Panc1 (cell line): ENCODE measurements around the gene USP30. TPM values are rescaled to one million over a fixed set of nuclear protein-coding genes. Genes with fewer than 3 reads are reported as not detected.

Experiments used
- ATAC-seq: fragments of 200-7000 bp; cut with Tn5 transposase; 2 replicates; pipeline ENCODE4 v1.9.1; 2020; ENCODE audit warnings: mild to moderate bottlenecking, moderate library complexity
- BruUV-seq: library from RNA; stranded (reverse); fragments of 400-500 nt; replicated peaks from 2 replicates; lab custom pipeline; 2021; lab: Mats Ljungman, UMichigan
- CTCF ChIA-PET: fragments of 300-600 bp; sonication (Branson Sonifier 250); formaldehyde crosslinking; loops from one replicate; lab custom pipeline; 2022; ENCODE audit warnings: antibody characterized with exemption; lab: Charles Lee
- POLR2A ChIA-PET: fragments of 300-600 bp; sonication (Branson Sonifier 250); formaldehyde crosslinking; loops from one replicate; lab custom pipeline; 2022; ENCODE audit warnings: antibody characterized with exemption; lab: Charles Lee
- DNase-seq: peaks from one replicate; pipeline ENCODE4 v3.0.0-alpha.2; 2010; ENCODE audit warnings: low read depth, low spot score
- H3K27ac ChIP-seq: 2 replicates; pipeline ENCODE4 v1.5.1; 2011; ENCODE audit warnings: mild to moderate bottlenecking, low read length, inconsistent platforms
- H3K27me3 ChIP-seq: fragments of 200-500 bp; sonication (Bioruptor generic); 2 replicates; pipeline ENCODE4 v1.6.0; 2014; ENCODE audit warnings: low read length, inconsistent platforms; ENCODE audit not compliant: control insufficient read depth, insufficient read depth
- H3K36me3 ChIP-seq: fragments of 200-500 bp; sonication (Bioruptor generic); 2 replicates; pipeline ENCODE4 v1.5.1; 2014; ENCODE audit warnings: inconsistent platforms, mild to moderate bottlenecking, low read length, moderate library complexity; ENCODE audit not compliant: control insufficient read depth, insufficient read depth
- H3K4me1 ChIP-seq: 2 replicates; pipeline ENCODE4 v1.5.1; 2011; ENCODE audit warnings: inconsistent platforms, mild to moderate bottlenecking, low read length, moderate library complexity; ENCODE audit not compliant: control insufficient read depth, insufficient read depth
- H3K4me3 ChIP-seq, 2 experiments: 2 replicates each; pipeline ENCODE4 v1.5.1; 2011 to 2012; ENCODE audit warnings: low read depth in 2 of 2, low read length in 2 of 2, mild to moderate bottlenecking in 2 of 2, inconsistent platforms in 1 of 2, moderate library complexity in 1 of 2
- H3K9me3 ChIP-seq: fragments of 200-500 bp; sonication (Bioruptor generic); 2 replicates; pipeline ENCODE4 v1.5.1; 2014; ENCODE audit warnings: low read depth, mild to moderate bottlenecking, inconsistent platforms, low read length, moderate library complexity; ENCODE audit not compliant: control insufficient read depth, insufficient read depth
- POLR2AphosphoS5 ChIP-seq: IDR thresholded peaks from 2 replicates; pipeline ENCODE4 v1.6.1; 2012; ENCODE audit warnings: mild to moderate bottlenecking, low read depth, low read length, moderate library complexity
- SIN3A ChIP-seq: IDR thresholded peaks from 2 replicates; pipeline ENCODE4 v1.6.1; 2012; ENCODE audit warnings: low read depth, mild to moderate bottlenecking, low read length, moderate library complexity, borderline replicate concordance; ENCODE audit not compliant: insufficient read depth
- TCF7L2 ChIP-seq: IDR thresholded peaks from 2 replicates; pipeline ENCODE4 v1.6.1; 2011; ENCODE audit warnings: mild to moderate bottlenecking, low read depth, low read length, inconsistent platforms
- in situ Hi-C: cut with HindIII; loops from 2 replicates; pipeline ENCODE4 v1.10.0; 2016; ENCODE audit warnings: low sequenced_read_pairs, low pct_unique_long_range_greater_than_20kb
- intact Hi-C: fragments of 100-400 bp; cut with micrococcal nuclease; formaldehyde crosslinking; loops from one replicate; pipeline ENCODE4 v1.10.0; 2022; ENCODE audit not compliant: unreplicated experiment
- total RNA-seq: library from RNA; stranded (reverse); gene quantifications from one replicate; pipeline ENCODE4 v1.2.1, GENCODE V29; 2021; ENCODE audit not compliant: unreplicated experiment
- TF ChIP-seq, protein P1 (sequence below), 2 experiments: IDR thresholded peaks; 2 replicates each; pipeline ENCODE4 v1.6.1; 2011 to 2012; ENCODE audit warnings: low read depth in 2 of 2, control low read depth in 1 of 2, low read length in 1 of 2, mild to moderate bottlenecking in 1 of 2, moderate library complexity in 1 of 2; ENCODE audit not compliant: insufficient read depth in 1 of 2
- TF ChIP-seq, protein P2 (sequence below): fragments of 450-650 bp; IDR thresholded peaks from 2 replicates; pipeline ENCODE4 v1.5.1; 2017; ENCODE audit warnings: mild to moderate bottlenecking

USP30 gene
- total RNA-seq, 1 experiment from 2014 or later: 5.7 TPM

DNA sequence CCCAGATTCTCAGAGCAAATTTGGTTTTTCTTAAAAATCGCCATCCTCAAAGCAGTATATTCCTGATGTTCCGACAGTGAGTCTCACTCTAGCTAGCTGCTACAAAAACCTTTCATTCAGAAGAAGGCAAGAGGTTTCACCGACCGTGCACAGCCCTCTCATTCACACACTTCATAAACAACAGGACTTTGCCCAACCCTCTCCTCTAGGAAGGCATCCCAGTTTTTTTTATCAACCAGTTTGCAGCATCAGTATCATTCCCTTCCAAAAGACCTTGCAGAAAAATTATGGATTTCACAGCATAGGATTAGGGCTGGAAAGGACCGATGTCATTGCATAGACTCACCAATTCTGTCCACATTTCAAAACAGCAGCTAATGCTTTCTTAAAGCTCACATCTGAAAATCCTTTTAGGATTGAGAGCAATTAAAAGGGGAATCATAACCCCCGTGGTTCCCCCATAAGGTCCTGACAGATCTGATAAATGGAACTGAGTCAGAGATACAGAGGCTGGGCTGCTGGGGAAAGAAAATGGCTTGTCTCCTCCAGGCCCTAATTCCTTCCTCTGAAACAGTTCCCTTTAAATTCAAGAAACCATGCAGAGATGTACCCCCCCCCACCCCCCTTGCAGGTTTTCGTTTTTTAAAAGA is 32.1 kb upstream of the USP30 start:
- no peaks in the 10 kb centered on the region for H3K9me3 ChIP-seq
- no TSS peak for BruUV-seq
- TF ChIP-seq SIN3A: no peak
- TF ChIP-seq POLR2AphosphoS5: no peak
- TF ChIP-seq TCF7L2: no peak
- TF ChIP-seq, protein P1, sequence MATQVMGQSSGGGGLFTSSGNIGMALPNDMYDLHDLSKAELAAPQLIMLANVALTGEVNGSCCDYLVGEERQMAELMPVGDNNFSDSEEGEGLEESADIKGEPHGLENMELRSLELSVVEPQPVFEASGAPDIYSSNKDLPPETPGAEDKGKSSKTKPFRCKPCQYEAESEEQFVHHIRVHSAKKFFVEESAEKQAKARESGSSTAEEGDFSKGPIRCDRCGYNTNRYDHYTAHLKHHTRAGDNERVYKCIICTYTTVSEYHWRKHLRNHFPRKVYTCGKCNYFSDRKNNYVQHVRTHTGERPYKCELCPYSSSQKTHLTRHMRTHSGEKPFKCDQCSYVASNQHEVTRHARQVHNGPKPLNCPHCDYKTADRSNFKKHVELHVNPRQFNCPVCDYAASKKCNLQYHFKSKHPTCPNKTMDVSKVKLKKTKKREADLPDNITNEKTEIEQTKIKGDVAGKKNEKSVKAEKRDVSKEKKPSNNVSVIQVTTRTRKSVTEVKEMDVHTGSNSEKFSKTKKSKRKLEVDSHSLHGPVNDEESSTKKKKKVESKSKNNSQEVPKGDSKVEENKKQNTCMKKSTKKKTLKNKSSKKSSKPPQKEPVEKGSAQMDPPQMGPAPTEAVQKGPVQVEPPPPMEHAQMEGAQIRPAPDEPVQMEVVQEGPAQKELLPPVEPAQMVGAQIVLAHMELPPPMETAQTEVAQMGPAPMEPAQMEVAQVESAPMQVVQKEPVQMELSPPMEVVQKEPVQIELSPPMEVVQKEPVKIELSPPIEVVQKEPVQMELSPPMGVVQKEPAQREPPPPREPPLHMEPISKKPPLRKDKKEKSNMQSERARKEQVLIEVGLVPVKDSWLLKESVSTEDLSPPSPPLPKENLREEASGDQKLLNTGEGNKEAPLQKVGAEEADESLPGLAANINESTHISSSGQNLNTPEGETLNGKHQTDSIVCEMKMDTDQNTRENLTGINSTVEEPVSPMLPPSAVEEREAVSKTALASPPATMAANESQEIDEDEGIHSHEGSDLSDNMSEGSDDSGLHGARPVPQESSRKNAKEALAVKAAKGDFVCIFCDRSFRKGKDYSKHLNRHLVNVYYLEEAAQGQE (IDR thresholded peaks at IDR 0.05; ENCODE audit: insufficient read depth in 1 of 2, low read depth in 2 of 2, low read length in 1 of 2): no peak
- TF ChIP-seq, protein P2, sequence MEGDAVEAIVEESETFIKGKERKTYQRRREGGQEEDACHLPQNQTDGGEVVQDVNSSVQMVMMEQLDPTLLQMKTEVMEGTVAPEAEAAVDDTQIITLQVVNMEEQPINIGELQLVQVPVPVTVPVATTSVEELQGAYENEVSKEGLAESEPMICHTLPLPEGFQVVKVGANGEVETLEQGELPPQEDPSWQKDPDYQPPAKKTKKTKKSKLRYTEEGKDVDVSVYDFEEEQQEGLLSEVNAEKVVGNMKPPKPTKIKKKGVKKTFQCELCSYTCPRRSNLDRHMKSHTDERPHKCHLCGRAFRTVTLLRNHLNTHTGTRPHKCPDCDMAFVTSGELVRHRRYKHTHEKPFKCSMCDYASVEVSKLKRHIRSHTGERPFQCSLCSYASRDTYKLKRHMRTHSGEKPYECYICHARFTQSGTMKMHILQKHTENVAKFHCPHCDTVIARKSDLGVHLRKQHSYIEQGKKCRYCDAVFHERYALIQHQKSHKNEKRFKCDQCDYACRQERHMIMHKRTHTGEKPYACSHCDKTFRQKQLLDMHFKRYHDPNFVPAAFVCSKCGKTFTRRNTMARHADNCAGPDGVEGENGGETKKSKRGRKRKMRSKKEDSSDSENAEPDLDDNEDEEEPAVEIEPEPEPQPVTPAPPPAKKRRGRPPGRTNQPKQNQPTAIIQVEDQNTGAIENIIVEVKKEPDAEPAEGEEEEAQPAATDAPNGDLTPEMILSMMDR: no peak
- POLR2A ChIA-PET: no interaction called here
- DNase-seq (no peak), ATAC-seq (no peak)
- no peak overlapping the region for H3K27ac ChIP-seq
- no peak overlapping the region for H3K4me3 ChIP-seq
- no peaks in the 10 kb centered on the region for H3K36me3 ChIP-seq
- H3K4me1 ChIP-seq: no peaks in the 10 kb centered on the region
- H3K27me3 ChIP-seq: peaks cover 21% of the 10 kb centered on the region
- in situ Hi-C loops: no loop called here
- intact Hi-C loops: no loop called here
- CTCF ChIA-PET: no interaction called here

DNA sequence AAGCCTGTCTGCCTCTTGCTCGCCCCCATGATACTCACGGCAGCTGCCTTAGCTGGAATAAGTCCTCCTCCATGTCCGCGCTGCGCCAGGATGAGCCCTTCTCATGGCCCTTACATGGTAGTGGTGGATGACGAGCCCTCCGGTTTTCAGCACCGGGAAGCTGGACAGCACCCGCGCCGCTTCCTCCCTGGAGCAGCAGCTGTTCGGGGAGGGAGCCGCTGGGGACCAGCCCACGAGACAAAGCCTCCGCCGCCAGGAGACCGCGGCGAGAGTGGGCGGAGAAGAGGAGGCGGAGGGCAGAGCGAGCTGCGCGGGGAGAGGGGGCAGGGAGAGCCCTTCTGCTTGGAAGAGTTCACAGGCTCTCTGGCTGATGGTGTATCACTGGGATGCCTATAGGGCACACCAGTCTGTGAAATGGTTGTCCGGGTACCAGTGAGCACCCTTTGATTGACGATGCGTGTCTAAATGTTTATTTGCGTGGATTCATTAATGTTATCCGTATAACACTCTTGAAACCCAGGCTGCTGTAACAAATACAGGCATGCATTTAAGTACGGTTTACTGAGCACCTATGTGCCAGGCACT is 31.5 kb upstream of the USP30 start, which contains the start of gene SVOP:
Gene SVOP (minus strand): TSS at position 273 of the 585 bp plus-strand sequence. CDS start 200 bp downstream, at position 73.
- intact Hi-C loops (no loop called here), in situ Hi-C loops (no loop called here)
- no peak within 1 kb of the TSS for H3K4me3 ChIP-seq
- POLR2A ChIA-PET: no interaction called here
- BruUV-seq: no TSS peak
- no peaks in the 10 kb centered on the region for H3K4me1 ChIP-seq
- H3K36me3 ChIP-seq: no peaks in the 10 kb centered on the region
- ATAC-seq (peak; percentile 89), DNase-seq (no peak)
- CTCF ChIA-PET: no interaction called here
- no peak within 1 kb of the TSS for H3K27ac ChIP-seq
- TF ChIP-seq, protein P2: no peak
- TF ChIP-seq, protein P1 (IDR thresholded peaks at IDR 0.05; ENCODE audit: insufficient read depth in 1 of 2, low read depth in 2 of 2, low read length in 1 of 2): peak; percentile 99
- TF ChIP-seq TCF7L2: no peak
- peaks cover 21% of the 10 kb centered on the region for H3K27me3 ChIP-seq
- H3K9me3 ChIP-seq: no peaks in the 10 kb centered on the region
